SU-DHL-6 (cell line): Measurements from ENCODE around the gene GNAT3.

Experiments
- CTCF ChIP-seq: fragments of 200-600 bp; sonication (generic); IDR thresholded peaks from one replicate; pipeline ENCODE4 v1.5.1; 2017; ENCODE audit warnings: antibody characterized with exemption, mild to moderate bottlenecking, low read length, moderate library complexity; ENCODE audit not compliant: insufficient read depth, poor library complexity, severe bottlenecking
- EZH2phosphoT487 ChIP-seq: fragments of 200-600 bp; sonication (generic), shearing (Covaris generic); conservative IDR thresholded peaks from 2 replicates; pipeline ENCODE4 v1.6.1; 2018; ENCODE audit warnings: mild to moderate bottlenecking, antibody characterized with exemption, low read length, moderate library complexity, mixed read lengths

GRCh38 chr7:80460857-80461256, 51.0 kb downstream of the GNAT3 start:
- TF ChIP-seq EZH2phosphoT487 (no peak), CTCF (no peak)
